Ovary (tissue), 9 donors: ENCODE results near the gene MICAL2. TPM values are rescaled to one million over a fixed set of nuclear protein-coding genes. Genes with fewer than 3 reads are reported as not detected.

Source experiments
- DNase-seq, 5 donors: peaks; one replicate each; pipeline ENCODE4 v3.0.0-alpha.2; 2019 to 2020
- H3K27ac ChIP-seq, 2 donors: fragments of 200-600 bp; one replicate each; pipeline versions ENCODE4 v1.5.1 to v1.8.0; 2019 to 2022
- H3K27me3 ChIP-seq: fragments of 200-600 bp; one replicate; pipeline ENCODE4 v1.8.0; 2022
- H3K36me3 ChIP-seq: fragments of 200-600 bp; sonication (generic); one replicate; pipeline ENCODE4 v1.5.1; 2019
- H3K4me1 ChIP-seq: one replicate; pipeline ENCODE4 v1.8.1; 2013; ENCODE audit warnings: mild to moderate bottlenecking, moderate library complexity; ENCODE audit not compliant: insufficient read depth
- H3K4me3 ChIP-seq: fragments of 200-600 bp; sonication (generic); one replicate; pipeline ENCODE4 v1.5.1; 2017
- H3K9me3 ChIP-seq, 2 donors: fragments of 200-600 bp in 1 of 2; sonication (generic) in 1 of 2; one replicate each; pipeline versions ENCODE4 v1.5.1 to v1.8.1; 2013 to 2019; ENCODE audit warnings: mild to moderate bottlenecking in 1 of 2, moderate library complexity in 1 of 2
- CTCF ChIP-seq, 3 donors: fragments of 450-650 bp in 2 of 3; fragments of 200-600 bp in 1 of 3; IDR thresholded peaks; one replicate each; pipeline versions ENCODE4 v1.5.1 to v1.8.0; 2016 to 2022; ENCODE audit warnings: antibody characterized with exemption in 3 of 3, mild to moderate bottlenecking in 1 of 3
- EP300 ChIP-seq: sonication (generic); formaldehyde crosslinking; IDR thresholded peaks from one replicate; pipeline ENCODE4 v1.6.1; 2017; ENCODE audit warnings: antibody characterized with exemption
- POLR2A ChIP-seq: fragments of 450-650 bp; IDR thresholded peaks from one replicate; pipeline ENCODE4 v1.6.1; 2017; ENCODE audit warnings: antibody characterized with exemption, mild to moderate bottlenecking, moderate library complexity
- WGBS, 3 donors: extraction: QIAGEN DNeasy Blood & Tissue Kit in 1 of 3; methylation state at CpG; one replicate each; pipeline versions ENCODE4 v1.1.5 to v1.1.7; 2013 to 2017; 5-methylcytosine and 5-hydroxymethylcytosine counted together
- intact Hi-C, 4 donors: fragments of 100-400 bp; cut with DNase I; formaldehyde crosslinking; loops; one replicate each; pipeline versions ENCODE4 v1.11.0 to v1.15.1; 2022 to 2023
- polyA plus RNA-seq, 2 donors: library from polyadenylated mRNA; stranded (reverse); fragments of 200-250 nt in 1 of 2; fragments of 350-450 nt in 1 of 2; fragmentation: Illumina TruSeq in 1 of 2; extraction: RNeasy Lipid Tissue Mini Kit (QIAGEN cat#74804) in 1 of 2; gene quantifications; one replicate each; pipeline ENCODE4 v1.2.3, GENCODE V29; 2013 to 2014
- total RNA-seq, 7 donors: library from RNA; depleted of rRNA in 2 of 7; stranded (reverse); fragments of >200 nt in 2 of 7; fragmentation: NEBNext Ultra II Directional in 3 of 7; extraction: Animal tissue kit (Norgen Biotek cat#: 25700) in 3 of 7; gene quantifications; one replicate each; pipeline versions ENCODE4 v1.1.0 to v1.2.4, GENCODE V29; 2016 to 2023
- donor health status: DM: no; HTN: no; CAD: no; lungs with moderate emphysema.
- donor health status: DM: no; HTN: no; CAD: no.
- donor health status: Bipolar disorder and iron deficiency.
- donor health status: DM: yes; HTN: yes; CAD: no.
- donor health status: DM: no; HTN: no; CAD: no.
- donor health status: DM: yes; HTN: yes; CAD: no.

Gene MICAL2
- total and polyA plus RNA-seq, 9 donors = 10.7 to 73.6 (median 32.5) TPM

GRCh38 chr11:12089041-12089440 lies 21.3 kb upstream of the MICAL2 start:
- Histone ChIP-seq H3K4me3 (no peak overlapping the region), H3K4me1 (peaks cover 5% of the 10 kb centered on the region), H3K9me3 (no peaks in the 10 kb centered on the region), H3K36me3 (no peaks in the 10 kb centered on the region), H3K27ac (no peak overlapping the region), H3K27me3 (no peaks in the 10 kb centered on the region)
- intact Hi-C loops = no loop called here
- TF ChIP-seq EP300 = no peak
- TF ChIP-seq POLR2A = no peak
- no peak for TF ChIP-seq CTCF (IDR thresholded peaks at IDR 0.05)
- no peak for DNase-seq
- WGBS, 3 donors = 86 to 93% (median 93%) methylated on average over 4 of the region's 4 CpGs

- Histone ChIP-seq H3K4me1 (peaks cover 7% of the 10 kb centered on the region), H3K36me3 (no peaks in the 10 kb centered on the region), H3K27me3 (no peaks in the 10 kb centered on the region), H3K4me3 (no peak overlapping the region), H3K9me3 (no peaks in the 10 kb centered on the region), H3K27ac (no peak overlapping the region)
- 64 to 79% (median 72%) methylated on average over 2 of the region's 2 CpGs for WGBS, 3 donors
- TF ChIP-seq EP300 (no peak), CTCF (IDR thresholded peaks at IDR 0.05) (no peak)
- intact Hi-C loops = no loop called here
- DNase-seq = no peak
Measured at GRCh38 chr11:12089473-12089872, 20.9 kb upstream of the MICAL2 start.

- DNase-seq = no peak
- no peaks in the 10 kb centered on the region for H3K36me3 ChIP-seq
- TF ChIP-seq POLR2A = no peak
- no peak for TF ChIP-seq EP300
- no peak for TF ChIP-seq CTCF (IDR thresholded peaks at IDR 0.05)
- H3K27me3 ChIP-seq = no peaks in the 10 kb centered on the region
- H3K27ac ChIP-seq = no peak overlapping the region
- 56 to 61% (median 57%) methylated on average over 4 of the region's 4 CpGs for WGBS, 3 donors
- H3K4me3 ChIP-seq = no peak overlapping the region
- H3K4me1 ChIP-seq = peaks cover 9% of the 10 kb centered on the region
- intact Hi-C loops = no loop called here
- H3K9me3 ChIP-seq = no peaks in the 10 kb centered on the region
Measured at GRCh38 chr11:12090061-12090591, 20.3 kb upstream of the MICAL2 start.

GRCh38 chr11:12090761-12091258 lies 19.6 kb upstream of the MICAL2 start:
- TF ChIP-seq CTCF (IDR thresholded peaks at IDR 0.05) = no peak
- no peak for TF ChIP-seq POLR2A
- TF ChIP-seq EP300 = no peak
- peaks cover 10% of the 10 kb centered on the region for H3K4me1 ChIP-seq
- no peaks in the 10 kb centered on the region for H3K27me3 ChIP-seq
- no peak for DNase-seq
- H3K9me3 ChIP-seq = no peaks in the 10 kb centered on the region
- 82 to 86% (median 85%) methylated on average over 4 of the region's 4 CpGs for WGBS, 3 donors
- H3K4me3 ChIP-seq = no peak overlapping the region
- no peaks in the 10 kb centered on the region for H3K36me3 ChIP-seq
- intact Hi-C loops = no loop called here
- H3K27ac ChIP-seq = no peak overlapping the region
